ENCODE data around the gene ZNF555. TPM values are rescaled to one million over a fixed set of nuclear protein-coding genes. Genes with fewer than 3 reads are reported as not detected.

Gene ZNF555
- total and polyA plus RNA-seq, 10 of the 15 experiments (the other 5 are each of a cell fraction or from before 2014, with no cell fraction given), result 0.58 to 1.9 (median 1.2) TPM

GRCh38 chr19:2823646-2824045 is 17.6 kb upstream of the ZNF555 start:
- H3K27me3 ChIP-seq (replicated peaks in 1 of 2; ENCODE audit: control insufficient read depth in 2 of 2, insufficient read depth in 2 of 2, low read length in 1 of 2), result no peaks in the 10 kb centered on the region
- ChIA-PET POLR2A (no interaction called here), SMC1A (ENCODE audit: uncharacterized antibody, unreplicated experiment) (no interaction called here), RAD21 (ENCODE audit: unreplicated experiment) (no interaction called here), CTCF (no interaction called here)
- TF ChIP-seq NFXL1 (IDR thresholded peaks at IDR 0.05; ENCODE audit: borderline replicate concordance), result no peak
- no peak for TF ChIP-seq ZNF384 (IDR thresholded peaks at IDR 0.05; ENCODE audit: borderline replicate concordance, low read depth, low read length)
- TF ChIP-seq ZZZ3 (IDR thresholded peaks at IDR 0.05; ENCODE audit: control insufficient read depth, insufficient read length, low read depth), result no peak
- no peak for TF ChIP-seq TCF12 (IDR thresholded peaks at IDR 0.05; ENCODE audit: low read depth, low read length)
- TF ChIP-seq, protein P1, sequence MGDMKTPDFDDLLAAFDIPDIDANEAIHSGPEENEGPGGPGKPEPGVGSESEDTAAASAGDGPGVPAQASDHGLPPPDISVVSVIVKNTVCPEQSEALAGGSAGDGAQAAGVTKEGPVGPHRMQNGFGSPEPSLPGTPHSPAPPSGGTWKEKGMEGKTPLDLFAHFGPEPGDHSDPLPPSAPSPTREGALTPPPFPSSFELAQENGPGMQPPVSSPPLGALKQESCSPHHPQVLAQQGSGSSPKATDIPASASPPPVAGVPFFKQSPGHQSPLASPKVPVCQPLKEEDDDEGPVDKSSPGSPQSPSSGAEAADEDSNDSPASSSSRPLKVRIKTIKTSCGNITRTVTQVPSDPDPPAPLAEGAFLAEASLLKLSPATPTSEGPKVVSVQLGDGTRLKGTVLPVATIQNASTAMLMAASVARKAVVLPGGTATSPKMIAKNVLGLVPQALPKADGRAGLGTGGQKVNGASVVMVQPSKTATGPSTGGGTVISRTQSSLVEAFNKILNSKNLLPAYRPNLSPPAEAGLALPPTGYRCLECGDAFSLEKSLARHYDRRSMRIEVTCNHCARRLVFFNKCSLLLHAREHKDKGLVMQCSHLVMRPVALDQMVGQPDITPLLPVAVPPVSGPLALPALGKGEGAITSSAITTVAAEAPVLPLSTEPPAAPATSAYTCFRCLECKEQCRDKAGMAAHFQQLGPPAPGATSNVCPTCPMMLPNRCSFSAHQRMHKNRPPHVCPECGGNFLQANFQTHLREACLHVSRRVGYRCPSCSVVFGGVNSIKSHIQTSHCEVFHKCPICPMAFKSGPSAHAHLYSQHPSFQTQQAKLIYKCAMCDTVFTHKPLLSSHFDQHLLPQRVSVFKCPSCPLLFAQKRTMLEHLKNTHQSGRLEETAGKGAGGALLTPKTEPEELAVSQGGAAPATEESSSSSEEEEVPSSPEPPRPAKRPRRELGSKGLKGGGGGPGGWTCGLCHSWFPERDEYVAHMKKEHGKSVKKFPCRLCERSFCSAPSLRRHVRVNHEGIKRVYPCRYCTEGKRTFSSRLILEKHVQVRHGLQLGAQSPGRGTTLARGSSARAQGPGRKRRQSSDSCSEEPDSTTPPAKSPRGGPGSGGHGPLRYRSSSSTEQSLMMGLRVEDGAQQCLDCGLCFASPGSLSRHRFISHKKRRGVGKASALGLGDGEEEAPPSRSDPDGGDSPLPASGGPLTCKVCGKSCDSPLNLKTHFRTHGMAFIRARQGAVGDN (IDR thresholded peaks at IDR 0.05), result no peak
- no peak for TF ChIP-seq PAX5 (IDR thresholded peaks at IDR 0.05; ENCODE audit: borderline replicate concordance, low read depth, low read length)
- no peak for TF ChIP-seq NRF1 (conservative IDR thresholded peaks at IDR 0.05; ENCODE audit: low read depth, low read length)
- TF ChIP-seq E2F4 (IDR thresholded peaks at IDR 0.05; ENCODE audit: low read depth, low read length), result no peak
- no peak for TF ChIP-seq CEBPB (IDR thresholded peaks at IDR 0.05; ENCODE audit: borderline replicate concordance in 1 of 2, low read depth in 2 of 2, low read length in 2 of 2)
- no peak for TF ChIP-seq NR2C2 (IDR thresholded peaks at IDR 0.05; ENCODE audit: borderline replicate concordance, control insufficient read depth, insufficient read length, low read depth)
- 69% methylated on average over 9 of the region's 9 CpGs for WGBS (ENCODE audit: insufficient coverage, insufficient replicate concordance, low lambda C conversion rate, missing lambda C conversion rate)
- no peaks in the 10 kb centered on the region for H3K36me3 ChIP-seq (ENCODE audit: control insufficient read depth in 2 of 2, insufficient read depth in 2 of 2, low read length in 1 of 2)
- no peak overlapping the region for H3K4me2 ChIP-seq (ENCODE audit: control insufficient read depth, insufficient read depth)
- intact Hi-C loops (cut with micrococcal nuclease; ENCODE audit: unreplicated experiment), result no loop called here
- in situ Hi-C loops (cut with MboI), result no loop called here
- ATAC-seq (no peak), FAIRE-seq (no peak), DNase-seq (ENCODE audit: low read depth, low spot score) (no peak)
- H3K79me2 ChIP-seq (ENCODE audit: control insufficient read depth, insufficient read depth, low read length), result no peaks in the 10 kb centered on the region; the same call in 1 of the 2 replicates
- H3K9ac ChIP-seq (ENCODE audit: control insufficient read depth, insufficient read depth, low read length), result no peak overlapping the region
- no peaks in the 10 kb centered on the region for H4K20me1 ChIP-seq (ENCODE audit: control insufficient read depth, insufficient read depth)
- H3K4me1 ChIP-seq (ENCODE audit: control insufficient read depth, insufficient read depth, low read length), result no peaks in the 10 kb centered on the region
- peaks cover 8% of the 10 kb centered on the region; the same call in 2 of the 3 replicates for H3K9me3 ChIP-seq (replicated peaks; ENCODE audit: control insufficient read depth, insufficient read depth, low read length)
- H3K27ac ChIP-seq (ENCODE audit: control insufficient read depth, insufficient read depth), result no peak overlapping the region
- no peak overlapping the region for H2AFZ ChIP-seq (ENCODE audit: control insufficient read depth, low read depth, low read length)
- no peak overlapping the region for H3K4me3 ChIP-seq
- no TSS peak for BruUV-seq (replicated peaks)
